SU-DHL-6 (cell line): ENCODE data around the gene AGRN.

ENCODE experiments used
- H2AFZ ChIP-seq: fragments of 200-600 bp; sonication (generic); 2 replicates; pipeline ENCODE4 v1.6.1; 2014; ENCODE audit warnings: low read depth, mild to moderate bottlenecking, moderate library complexity, mixed read lengths, antibody characterized with exemption, low read length; ENCODE audit not compliant: severe bottlenecking
- H3F3A ChIP-seq: fragments of 200-600 bp; shearing (Covaris generic); 2 replicates; pipeline ENCODE4 v1.6.0; 2016; ENCODE audit warnings: antibody characterized with exemption, mild to moderate bottlenecking; ENCODE audit not compliant: insufficient read depth
- H3K27ac ChIP-seq: fragments of 200-600 bp; sonication (generic); 2 replicates; pipeline ENCODE4 v1.5.1; 2016; ENCODE audit warnings: low read depth, mild to moderate bottlenecking, low read length, moderate library complexity, mixed read lengths
- H3K27me3 ChIP-seq: fragments of 200-600 bp; sonication (generic), shearing (Covaris generic); 2 replicates; pipeline ENCODE4 v1.6.0; 2014; ENCODE audit warnings: mild to moderate bottlenecking, low read length
- H3K36me3 ChIP-seq: fragments of 200-600 bp; sonication (generic); 2 replicates; pipeline ENCODE4 v1.6.1; 2014; ENCODE audit warnings: mild to moderate bottlenecking, low read length, mixed read lengths
- H3K4me2 ChIP-seq: fragments of 300-600, 200-600 bp; shearing (Covaris generic), sonication (generic); 2 replicates; pipeline ENCODE4 v1.6.0; 2014; ENCODE audit warnings: low read length, low read depth, mild to moderate bottlenecking; ENCODE audit not compliant: poor library complexity, severe bottlenecking
- H3K4me3 ChIP-seq: fragments of 200-600 bp; sonication (generic); 2 replicates; pipeline ENCODE4 v1.5.1; 2014; ENCODE audit warnings: antibody characterized with exemption, low read length, mild to moderate bottlenecking, mixed read lengths; ENCODE audit not compliant: insufficient read depth, poor library complexity, severe bottlenecking
- H3K79me2 ChIP-seq: fragments of 200-600 bp; sonication (generic); 2 replicates; pipeline ENCODE4 v1.6.1; 2014; ENCODE audit warnings: mild to moderate bottlenecking, low read length, moderate library complexity; ENCODE audit not compliant: insufficient read depth
- H3K9ac ChIP-seq: fragments of 200-600 bp; sonication (generic); 2 replicates; pipeline ENCODE4 v1.7.0; 2014; ENCODE audit warnings: mild to moderate bottlenecking, low read length
- H3K9me2 ChIP-seq: fragments of 200-600 bp; sonication (generic); replicated peaks from 2 replicates; pipeline ENCODE4 v1.6.1; 2014; ENCODE audit warnings: low read length; ENCODE audit not compliant: insufficient read depth
- H3K9me3 ChIP-seq: fragments of 200-600 bp; sonication (generic); 2 replicates; pipeline ENCODE4 v1.6.1; 2014; ENCODE audit warnings: low read length, mixed read lengths; ENCODE audit not compliant: insufficient read depth
- H4K20me1 ChIP-seq: fragments of 200-600 bp; sonication (generic); 2 replicates; pipeline ENCODE4 v1.6.1; 2014; ENCODE audit warnings: low read depth, mild to moderate bottlenecking, antibody characterized with exemption, low read length, moderate library complexity, mixed read lengths
- EZH2phosphoT487 ChIP-seq: fragments of 200-600 bp; sonication (generic), shearing (Covaris generic); conservative IDR thresholded peaks from 2 replicates; pipeline ENCODE4 v1.6.1; 2018; ENCODE audit warnings: mild to moderate bottlenecking, antibody characterized with exemption, low read length, moderate library complexity, mixed read lengths
- TF ChIP-seq, protein P1 (sequence below): fragments of 200-600 bp; sonication (generic); IDR thresholded peaks from one replicate; pipeline ENCODE4 v1.5.1; 2017; ENCODE audit warnings: antibody characterized with exemption, mild to moderate bottlenecking, low read length, moderate library complexity; ENCODE audit not compliant: insufficient read depth, poor library complexity, severe bottlenecking

AGRN gene

DNA sequence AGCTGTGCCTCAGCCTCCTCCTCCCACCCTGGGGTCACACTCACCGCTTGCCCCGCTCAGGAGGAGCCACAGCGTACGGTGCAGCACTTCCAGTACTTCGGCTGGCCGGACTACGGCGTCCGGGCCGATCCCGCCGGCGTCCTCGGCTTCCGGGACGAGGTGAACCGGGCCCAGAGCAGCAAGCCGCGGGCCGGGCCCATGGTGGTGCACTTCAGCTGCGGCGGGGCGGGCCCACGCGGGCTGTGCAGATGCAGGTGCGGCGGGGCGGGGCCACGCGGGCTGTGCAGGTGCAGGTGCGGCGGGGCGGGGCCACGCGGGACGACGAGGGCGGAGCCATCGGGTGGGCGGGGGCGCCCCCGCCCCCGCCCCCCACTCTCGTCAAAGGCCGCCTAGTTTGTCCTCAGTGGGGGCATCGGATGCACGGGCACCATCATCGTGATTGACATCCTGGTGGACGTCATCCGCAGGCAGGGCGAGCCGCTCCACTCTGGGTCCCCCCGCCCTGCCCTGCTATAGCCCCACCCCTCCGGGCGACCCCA, 48.7 kb downstream of the AGRN start:
- no peak overlapping the region for H3K4me2 ChIP-seq
- no peak overlapping the region for H3K4me3 ChIP-seq

DNA sequence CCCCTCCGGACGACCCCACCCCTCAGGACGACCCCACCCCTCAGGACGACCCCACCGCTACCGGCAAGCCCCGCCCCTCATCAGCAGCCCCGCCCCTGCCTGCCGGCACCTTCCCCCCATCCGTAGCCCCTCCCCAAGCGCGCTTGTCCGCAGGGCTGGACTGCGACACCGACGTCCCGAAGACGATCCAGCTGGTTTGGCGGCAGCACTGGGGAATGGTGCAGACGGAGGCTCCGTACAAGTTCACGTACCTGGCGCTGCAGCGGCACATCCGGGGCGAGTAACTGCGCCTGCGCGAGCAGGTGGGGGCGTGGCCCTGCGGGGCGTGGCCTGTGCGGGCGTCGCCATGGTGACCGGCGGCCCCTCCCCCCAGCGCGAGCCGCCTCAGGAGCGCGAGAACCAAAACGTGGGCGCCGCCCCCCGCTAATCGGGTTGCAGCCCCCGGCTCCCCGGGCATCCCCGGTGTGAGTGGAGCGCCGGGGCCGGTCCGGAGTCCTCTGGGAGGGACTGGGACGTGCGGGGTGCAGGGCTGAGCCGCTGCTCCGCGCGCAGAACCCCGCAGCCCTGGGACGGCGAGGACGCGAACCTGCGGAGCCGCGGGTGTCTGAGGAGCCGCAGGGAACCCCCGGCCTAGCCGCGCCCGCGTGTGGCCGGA, 49.3 kb downstream of the AGRN start:
- H3K4me3 ChIP-seq: no peak overlapping the region
- H3K4me2 ChIP-seq: peak overlapping the region; percentile 35
- no peak overlapping the region for H3K27ac ChIP-seq
- H3K79me2 ChIP-seq: no peaks in the 10 kb centered on the region
- TF ChIP-seq, protein P1, sequence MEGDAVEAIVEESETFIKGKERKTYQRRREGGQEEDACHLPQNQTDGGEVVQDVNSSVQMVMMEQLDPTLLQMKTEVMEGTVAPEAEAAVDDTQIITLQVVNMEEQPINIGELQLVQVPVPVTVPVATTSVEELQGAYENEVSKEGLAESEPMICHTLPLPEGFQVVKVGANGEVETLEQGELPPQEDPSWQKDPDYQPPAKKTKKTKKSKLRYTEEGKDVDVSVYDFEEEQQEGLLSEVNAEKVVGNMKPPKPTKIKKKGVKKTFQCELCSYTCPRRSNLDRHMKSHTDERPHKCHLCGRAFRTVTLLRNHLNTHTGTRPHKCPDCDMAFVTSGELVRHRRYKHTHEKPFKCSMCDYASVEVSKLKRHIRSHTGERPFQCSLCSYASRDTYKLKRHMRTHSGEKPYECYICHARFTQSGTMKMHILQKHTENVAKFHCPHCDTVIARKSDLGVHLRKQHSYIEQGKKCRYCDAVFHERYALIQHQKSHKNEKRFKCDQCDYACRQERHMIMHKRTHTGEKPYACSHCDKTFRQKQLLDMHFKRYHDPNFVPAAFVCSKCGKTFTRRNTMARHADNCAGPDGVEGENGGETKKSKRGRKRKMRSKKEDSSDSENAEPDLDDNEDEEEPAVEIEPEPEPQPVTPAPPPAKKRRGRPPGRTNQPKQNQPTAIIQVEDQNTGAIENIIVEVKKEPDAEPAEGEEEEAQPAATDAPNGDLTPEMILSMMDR: no peak
- no peak for TF ChIP-seq EZH2phosphoT487
- no peak overlapping the region for H2AFZ ChIP-seq
- H3K9me3 ChIP-seq: no peaks in the 10 kb centered on the region
- no peaks in the 10 kb centered on the region for H4K20me1 ChIP-seq
- no peaks in the 10 kb centered on the region for H3K9me2 ChIP-seq
- H3K27me3 ChIP-seq: no peaks in the 10 kb centered on the region
- H3F3A ChIP-seq: no peaks in the 10 kb centered on the region
- H3K36me3 ChIP-seq: no peaks in the 10 kb centered on the region
- no peak overlapping the region for H3K9ac ChIP-seq

More for the DNA sequence above, 48.7 kb downstream of the AGRN start:
- no peaks in the 10 kb centered on the region for H3K9me3 ChIP-seq
- no peaks in the 10 kb centered on the region for H4K20me1 ChIP-seq
- H3K36me3 ChIP-seq: no peaks in the 10 kb centered on the region
- no peak overlapping the region for H3K9ac ChIP-seq
- TF ChIP-seq EZH2phosphoT487: no peak
- TF ChIP-seq, protein P1: no peak
- no peaks in the 10 kb centered on the region for H3K27me3 ChIP-seq
- H3K27ac ChIP-seq: no peak overlapping the region
- no peaks in the 10 kb centered on the region for H3K9me2 ChIP-seq
- no peaks in the 10 kb centered on the region for H3F3A ChIP-seq
- H2AFZ ChIP-seq: no peak overlapping the region
- H3K79me2 ChIP-seq: no peaks in the 10 kb centered on the region

DNA sequence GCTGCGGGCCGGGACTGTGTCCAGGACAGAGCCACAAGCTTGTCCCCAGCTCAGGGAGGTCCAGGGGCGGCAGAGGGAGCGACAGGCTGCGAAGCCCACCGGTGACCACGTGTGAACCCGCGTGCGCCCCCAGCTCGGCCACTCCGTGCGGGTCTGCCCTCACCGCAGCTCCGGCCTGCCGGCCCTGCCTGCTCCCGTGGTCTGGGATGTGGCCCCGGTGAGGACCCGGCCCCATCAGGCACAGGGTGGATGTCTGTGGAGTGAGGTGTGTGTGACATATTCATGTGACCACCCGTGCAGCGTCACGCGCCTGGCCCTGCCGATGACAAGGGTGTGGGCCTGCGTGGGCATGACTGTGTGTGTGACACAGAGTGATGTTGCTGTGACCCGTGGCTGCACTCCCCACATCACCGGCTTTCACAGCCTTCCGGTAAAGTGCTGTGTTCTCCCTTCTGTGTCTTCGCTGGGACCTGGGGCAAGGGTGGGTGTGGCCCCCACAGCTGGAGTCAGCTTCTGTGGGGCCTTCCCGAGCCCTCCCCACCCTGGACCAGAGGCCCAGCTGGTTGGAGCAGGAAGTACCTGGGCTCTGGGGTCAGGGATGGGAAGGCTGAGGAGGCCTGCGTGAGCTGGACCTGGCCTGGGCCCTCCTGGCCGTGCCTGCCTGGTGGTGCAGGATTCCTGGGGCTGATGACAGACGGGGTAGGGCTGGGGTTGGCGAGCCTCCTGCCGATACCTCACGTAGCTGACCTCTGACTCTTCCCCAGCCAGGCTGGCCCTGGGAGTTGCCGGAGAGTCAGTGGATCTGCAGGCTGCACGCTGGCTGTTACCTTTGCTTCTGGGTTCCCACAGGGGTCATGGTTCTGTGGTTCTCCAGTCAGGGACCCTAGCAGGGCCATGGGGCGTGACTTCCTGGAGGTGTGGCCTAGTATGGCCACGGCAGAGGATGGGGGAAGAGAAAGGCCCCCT, 50.1 kb downstream of the AGRN start:
- H3K27ac ChIP-seq: no peak overlapping the region
- no peak overlapping the region for H3K4me3 ChIP-seq
- no peak overlapping the region for H3K9ac ChIP-seq
- no peaks in the 10 kb centered on the region for H3K79me2 ChIP-seq
- H2AFZ ChIP-seq: no peak overlapping the region
- no peaks in the 10 kb centered on the region for H3K27me3 ChIP-seq
- H3F3A ChIP-seq: no peaks in the 10 kb centered on the region
- no peaks in the 10 kb centered on the region for H3K9me2 ChIP-seq
- no peak overlapping the region for H3K4me2 ChIP-seq
- H3K36me3 ChIP-seq: no peaks in the 10 kb centered on the region
- no peak for TF ChIP-seq EZH2phosphoT487
- TF ChIP-seq, protein P1: no peak
- no peaks in the 10 kb centered on the region for H4K20me1 ChIP-seq
- no peaks in the 10 kb centered on the region for H3K9me3 ChIP-seq
